Head of caudate nucleus (tissue), 42 donors: ENCODE data around the gene CH25H.
"Not testable (repeated sequence)": the region's sequence is repeated elsewhere in the genome, so short reads cannot be mapped to it uniquely, and the experiment has no call there.

Experiments used
- DNase-seq, 42 donors: peaks; one replicate each; pipeline versions ENCODE4 v3.0.0 to v3.0.0-alpha.2; 2020 to 2021; ENCODE audit warnings: mixed read lengths in 7 of 42
- intact Hi-C: fragments of 100-400 bp; cut with DNase I; formaldehyde crosslinking; loops from one replicate; pipeline ENCODE4 v1.15.0; 2022

The CH25H gene

DNA sequence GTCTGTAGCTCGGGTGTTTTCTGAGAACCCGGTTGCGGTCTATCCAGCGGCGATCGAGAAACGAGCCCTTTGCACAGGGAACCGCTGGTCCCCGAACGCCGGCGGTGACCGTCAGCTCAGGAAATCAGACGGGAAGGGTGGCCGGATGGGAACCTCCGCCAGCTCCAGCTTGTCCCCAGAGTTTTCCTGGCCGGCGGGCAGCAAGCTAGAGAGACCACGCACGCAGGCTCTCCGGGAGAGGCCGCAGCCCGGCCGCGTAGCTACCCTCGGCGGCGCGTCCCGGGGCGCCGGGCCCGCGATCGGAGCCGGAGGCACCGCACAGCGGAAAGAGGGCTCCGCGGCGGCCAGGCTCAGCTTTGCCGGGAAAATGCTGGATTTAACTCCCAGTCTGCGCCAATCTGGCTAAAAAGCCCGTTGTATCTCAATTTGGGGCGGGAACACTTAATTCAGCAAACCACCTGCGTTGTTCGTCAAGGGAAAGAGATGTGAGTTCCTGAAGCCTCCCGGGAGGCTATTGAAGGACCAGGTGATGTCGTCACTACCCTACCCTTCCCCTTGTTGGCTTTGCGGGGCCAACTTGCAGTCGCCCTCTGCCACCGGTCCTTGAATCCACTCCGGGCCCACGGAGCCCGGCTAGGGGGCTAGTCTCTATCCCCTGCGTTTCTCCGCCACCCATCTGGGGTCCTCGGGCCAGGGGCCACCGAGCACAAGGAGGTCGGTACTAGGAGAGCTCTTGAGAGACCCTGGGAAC is 859 bp upstream of the CH25H start:
- DNase-seq: peak in 31 of 42 donors; percentile 8 to 70 (median 38)
- intact Hi-C loops: no loop called here

DNA sequence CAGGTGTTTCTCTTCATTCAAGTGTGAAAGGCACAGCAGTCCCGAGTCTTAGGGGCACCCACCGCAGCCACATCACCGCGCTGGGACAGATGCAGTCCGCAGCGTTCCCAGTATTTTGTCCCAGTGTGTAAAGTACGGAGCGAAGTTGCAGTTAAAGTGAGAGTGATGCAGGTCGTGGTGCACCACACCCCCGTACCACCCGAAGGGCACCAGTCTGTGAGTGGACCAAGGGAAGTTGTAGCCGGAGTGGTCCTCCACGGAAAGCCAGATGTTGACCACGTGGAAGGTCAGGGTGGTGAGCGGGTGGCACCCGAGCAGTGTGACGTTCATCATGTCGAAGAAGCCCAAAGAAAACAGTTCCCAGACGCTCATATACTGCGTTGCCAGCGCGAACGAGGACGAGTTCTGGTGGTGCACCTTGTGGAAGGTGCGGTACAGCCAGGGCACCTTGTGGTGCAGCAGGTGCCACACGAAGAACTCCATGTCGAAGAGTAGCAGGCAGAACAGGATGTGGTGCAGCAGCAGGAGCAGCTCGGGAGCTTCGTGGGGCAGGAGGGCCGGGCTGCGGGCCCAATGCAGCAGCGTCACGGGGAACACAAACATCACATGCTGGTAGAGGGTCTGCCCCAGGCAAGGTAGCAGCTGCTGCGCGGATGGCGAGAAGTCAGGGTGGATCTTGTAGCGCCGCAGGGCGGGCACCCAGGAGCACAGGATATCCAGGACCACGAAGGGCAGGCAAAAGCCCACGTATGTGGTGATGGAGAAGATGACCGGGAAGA is 526 bp downstream of the CH25H start:
- peak in 30 of 42 donors; percentile 6 to 64 (median 32) for DNase-seq
- intact Hi-C loops: no loop called here

DNA sequence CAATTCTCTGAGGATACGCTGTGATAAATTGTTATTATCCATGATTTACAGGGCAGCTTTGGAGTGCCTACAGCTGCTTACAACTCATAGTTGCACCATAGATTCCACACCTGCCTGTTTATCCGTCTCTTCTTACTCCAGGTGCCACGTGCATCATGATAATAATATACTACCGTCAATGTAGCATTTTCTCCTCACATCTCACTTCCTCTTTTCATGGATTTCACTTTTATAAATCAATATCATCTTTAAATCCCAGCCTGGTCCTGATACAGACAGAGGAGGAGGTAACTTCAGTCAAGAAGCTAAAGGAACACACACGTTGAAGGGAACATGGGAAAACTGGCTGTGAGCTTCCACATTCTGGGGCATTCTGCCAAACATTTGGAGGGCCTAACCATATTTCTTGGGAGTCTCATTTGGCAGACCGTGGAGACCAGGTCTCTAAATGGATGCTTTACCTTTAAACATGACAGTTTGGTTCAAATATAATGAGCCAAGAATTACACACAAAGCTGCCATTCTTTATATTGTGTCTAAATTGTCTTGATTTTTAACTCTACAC is 2.4 kb downstream of the CH25H start:
- intact Hi-C loops: no loop called here
- DNase-seq: no peak

DNA sequence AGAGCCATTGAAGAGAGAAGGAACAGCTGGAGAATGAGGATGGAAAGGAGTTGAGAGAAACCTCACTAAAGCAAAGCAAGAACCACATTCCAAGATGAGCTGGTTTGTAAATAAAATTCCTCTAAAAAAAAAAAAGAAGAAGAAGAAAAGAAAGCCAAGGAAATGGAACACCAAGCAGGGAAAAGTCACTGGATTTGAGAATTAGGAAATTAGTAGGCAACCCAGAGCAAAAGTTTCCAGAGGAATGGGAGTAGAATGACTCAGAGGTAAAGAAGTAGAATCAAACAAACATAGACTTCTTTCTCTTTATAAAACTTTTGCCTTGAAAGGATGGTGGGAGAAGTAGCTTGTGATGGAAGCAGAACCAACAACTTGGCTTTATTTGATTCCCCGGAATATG is 3.9 kb downstream of the CH25H start:
- intact Hi-C loops: no loop called here
- no peak for DNase-seq

DNA sequence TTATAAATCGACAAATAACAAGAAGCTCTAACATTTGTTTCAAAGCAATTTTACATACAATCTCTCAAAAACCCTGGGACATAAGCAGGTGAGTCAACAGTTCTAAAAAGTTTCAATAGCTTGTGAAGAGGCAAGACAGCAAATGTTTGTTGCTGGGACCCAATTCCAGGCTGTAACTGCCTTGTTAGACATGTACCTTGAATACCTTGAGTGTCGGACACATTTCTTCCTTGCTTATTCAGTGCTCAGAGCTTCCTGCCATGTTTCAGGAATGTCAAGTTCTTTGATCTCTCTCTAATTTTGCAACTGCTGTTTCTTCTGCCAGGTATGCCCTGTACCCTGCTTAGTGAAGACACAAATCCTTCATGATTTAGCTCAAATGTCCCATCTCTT is 5.1 kb downstream of the CH25H start:
- intact Hi-C loops: no loop called here
- DNase-seq: no peak

DNA sequence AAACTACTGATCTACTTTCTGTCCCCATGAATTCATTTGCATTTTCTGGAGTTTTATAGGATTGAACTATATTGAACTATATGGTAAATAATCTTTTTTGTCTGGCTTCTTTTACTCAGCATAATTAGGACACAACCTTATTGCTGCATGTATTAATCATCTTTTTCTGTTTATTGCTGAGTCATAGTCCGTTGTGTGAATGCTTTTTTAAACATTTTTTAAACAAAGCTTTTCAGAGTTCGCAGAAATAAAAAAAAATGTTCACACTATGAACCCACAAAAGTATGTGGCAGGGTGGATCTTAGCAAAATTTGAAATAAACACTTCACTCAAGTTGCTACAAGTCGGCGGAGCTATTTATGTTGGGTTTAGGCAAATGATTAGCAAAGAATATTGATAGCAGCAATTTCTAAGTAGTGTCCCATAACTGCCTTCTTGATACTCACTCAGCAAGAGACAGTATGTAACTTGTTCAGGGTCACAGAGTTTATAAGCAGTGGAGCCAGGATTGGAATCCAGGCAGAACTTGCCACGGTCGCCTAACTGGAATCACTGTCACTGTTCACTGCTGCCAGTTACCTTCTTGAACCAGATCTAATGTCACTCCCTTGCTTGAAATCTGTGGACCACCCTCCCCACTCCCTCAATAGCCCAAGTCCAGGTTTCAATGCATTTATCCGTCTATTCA is 5.6 kb downstream of the CH25H start:
- intact Hi-C loops: no loop called here
- DNase-seq: no peak

DNA sequence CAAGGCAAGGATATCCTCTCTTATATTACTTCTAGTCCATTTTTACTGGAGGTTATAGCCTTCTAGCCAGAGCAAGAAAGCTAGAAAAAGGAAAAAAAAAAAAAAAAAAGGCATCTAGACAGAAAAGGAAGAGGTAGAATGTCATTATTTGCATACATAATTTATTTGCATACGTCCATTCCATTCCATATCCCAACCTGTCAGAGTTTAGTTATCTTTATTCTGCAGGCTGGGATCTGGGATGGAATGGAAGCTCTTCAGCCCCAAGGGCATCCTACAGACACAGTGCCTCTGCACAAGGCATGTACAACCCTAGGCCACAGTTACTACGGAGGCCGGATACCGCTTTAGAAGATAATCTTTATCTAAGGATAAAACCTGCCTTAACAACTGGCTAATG is 9.6 kb downstream of the CH25H start:
- no peak for DNase-seq
- intact Hi-C loops: no loop called here

DNA sequence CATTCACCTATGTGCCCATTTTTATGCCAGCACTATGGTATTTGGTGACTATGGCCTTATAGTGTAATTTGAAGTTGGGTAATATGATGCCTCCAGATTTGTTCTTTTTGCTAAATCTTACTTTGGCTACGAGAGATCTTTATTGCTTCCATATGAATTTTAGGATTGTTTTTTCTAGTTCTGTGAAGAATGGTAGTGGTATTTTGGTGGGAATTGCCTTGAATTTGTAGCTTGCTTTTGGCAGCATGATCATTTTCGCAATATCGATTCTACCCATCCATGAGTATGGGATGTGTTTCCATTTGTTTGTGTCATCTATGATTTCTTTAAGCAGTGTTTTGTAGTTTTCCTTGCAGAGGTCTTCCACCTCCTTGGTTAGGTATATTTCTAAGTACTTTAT is 15.8 kb downstream of the CH25H start:
- DNase-seq, intact Hi-C loops: not testable (repeated sequence)

DNA sequence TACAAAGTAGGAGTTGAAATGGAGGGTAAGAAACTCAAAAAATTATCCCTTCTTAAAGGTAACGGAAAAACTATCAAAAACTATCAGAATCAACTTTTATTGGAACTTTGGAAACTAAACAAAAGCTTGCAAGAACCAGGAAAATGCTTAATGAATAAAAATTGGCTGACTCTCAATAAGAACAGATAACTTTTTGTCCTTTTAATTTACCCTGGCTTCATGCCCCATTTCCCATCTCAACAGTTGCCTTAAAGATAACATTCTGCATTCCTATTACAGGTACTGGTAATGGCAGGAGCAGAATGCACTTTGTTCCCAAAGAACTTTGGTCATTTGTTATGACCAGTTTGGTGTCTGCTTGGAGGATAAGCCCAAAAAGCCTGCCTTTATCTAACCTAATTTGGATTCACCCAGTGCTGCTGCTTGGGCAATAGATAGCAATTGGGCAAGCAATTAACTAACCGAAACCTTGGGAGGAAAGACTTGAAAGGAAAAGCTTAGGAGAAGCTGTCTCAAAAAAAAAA is 17.8 kb downstream of the CH25H start:
- intact Hi-C loops: no loop called here
- DNase-seq: no peak

DNA sequence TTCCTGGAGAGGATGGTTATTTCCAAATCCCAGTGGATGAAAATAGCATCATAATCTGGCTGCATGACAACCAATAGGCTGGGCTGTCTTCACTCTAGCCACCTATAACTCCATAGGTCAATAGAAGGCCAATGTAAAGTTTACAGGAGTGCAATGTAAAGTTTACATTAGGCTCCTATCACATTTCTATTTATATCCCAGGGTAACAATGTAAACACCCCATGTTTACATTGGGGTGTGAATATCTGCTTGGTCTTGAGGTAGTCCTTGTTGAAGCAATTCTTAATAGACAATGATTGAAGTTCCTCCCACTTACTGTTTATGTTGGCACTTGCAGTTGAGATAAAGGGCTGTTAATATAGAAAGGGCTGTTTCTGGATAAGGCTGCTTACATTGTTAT is 21.5 kb downstream of the CH25H start:
- DNase-seq: no peak
- intact Hi-C loops: no loop called here

DNA sequence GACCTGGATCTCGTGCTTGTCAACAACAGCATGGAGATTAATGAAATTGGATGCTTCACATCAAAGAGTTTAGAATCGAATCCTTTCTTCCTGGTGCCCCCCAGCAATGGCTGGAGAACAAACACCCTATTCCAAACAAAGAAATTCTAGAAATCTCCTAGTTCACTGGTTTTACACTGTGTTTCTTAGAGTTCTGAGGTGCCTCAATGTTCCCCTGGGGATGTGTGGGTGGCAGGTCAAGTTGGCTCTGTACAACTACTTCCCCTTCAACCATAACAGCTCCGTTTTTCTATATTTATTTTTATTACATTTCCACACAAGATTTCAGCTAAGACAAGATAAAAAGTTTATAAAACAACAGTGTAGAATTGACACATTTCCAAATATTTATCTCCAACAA is 22.5 kb downstream of the CH25H start:
- intact Hi-C loops: no loop called here
- no peak for DNase-seq

DNA sequence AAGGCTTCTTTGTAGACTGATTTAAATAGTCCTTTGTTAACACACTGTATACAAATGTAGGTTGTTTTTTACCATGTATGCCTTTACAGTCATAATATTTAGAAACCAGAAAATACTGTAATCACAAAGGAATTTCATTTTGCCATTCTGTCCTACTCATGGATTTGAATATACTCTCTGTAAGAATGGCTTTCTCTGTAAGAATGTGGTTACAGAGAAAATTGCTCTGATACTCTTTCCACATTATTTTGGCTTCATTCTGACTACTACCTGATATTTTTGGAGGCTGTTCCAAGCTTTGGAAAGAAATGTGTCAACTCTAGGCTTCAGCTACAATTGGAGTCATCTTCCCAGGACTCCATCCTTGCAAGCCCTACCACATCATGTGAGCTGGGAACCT is 23.5 kb downstream of the CH25H start:
- DNase-seq: no peak
- intact Hi-C loops: no loop called here

DNA sequence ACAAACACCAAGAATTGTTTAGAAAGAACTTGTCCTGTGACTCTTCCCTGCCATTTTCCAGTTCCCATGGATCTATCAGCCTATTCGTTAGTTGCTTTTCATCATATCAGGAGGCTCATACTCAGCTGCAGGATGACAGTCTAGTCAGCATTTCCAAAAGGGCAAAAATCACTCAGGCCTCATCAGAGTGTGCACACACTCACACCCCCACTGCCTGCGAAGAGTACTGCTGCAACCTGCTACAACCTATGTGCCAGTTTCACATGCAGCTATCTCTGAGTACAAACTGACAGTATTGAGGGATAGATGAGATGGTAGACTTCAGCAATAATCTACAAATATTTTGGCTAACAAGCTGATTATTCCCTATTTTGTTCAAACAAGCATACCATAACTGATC is 24.2 kb downstream of the CH25H start:
- no peak for DNase-seq

DNA sequence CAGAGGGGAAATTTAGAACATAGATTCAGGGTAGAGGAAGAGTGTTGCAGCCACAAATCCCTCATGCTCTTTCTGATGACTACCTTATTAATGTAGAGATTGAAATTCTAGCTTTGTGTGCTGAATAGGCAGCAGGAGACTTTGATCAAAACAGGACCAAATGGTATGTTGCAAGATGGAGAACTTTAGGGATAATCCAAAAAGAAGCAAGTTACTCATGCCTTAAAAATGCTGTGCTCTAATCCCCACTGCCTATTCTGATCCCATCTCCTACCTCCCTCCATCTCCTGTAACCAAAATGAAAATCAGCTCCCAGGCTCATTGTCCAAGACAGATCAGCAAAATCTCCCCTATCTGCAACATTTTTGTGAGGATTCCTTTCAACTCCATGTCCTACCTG is 31.3 kb downstream of the CH25H start:
- intact Hi-C loops: no loop called here
- DNase-seq: no peak

More for the DNA sequence above, 24.2 kb downstream of the CH25H start:
- intact Hi-C loops: no loop called here

DNA sequence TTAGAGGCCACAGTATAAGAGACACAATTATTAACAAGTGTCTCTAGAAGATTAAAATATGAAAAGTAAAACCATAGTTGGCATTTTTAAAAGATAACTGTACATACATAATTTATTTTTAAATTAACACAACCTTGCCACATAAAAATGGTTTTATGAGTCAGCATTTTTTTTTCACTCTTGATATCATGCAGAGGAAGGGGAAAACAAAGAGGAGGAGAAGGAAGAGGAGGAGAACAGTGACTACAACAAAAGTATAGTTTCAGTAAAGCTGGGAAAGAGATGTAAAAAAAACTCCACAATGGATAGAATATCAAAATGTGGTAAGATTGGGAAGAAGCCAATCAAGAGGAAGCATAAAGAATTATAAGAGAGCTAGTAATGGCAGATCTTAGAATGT is 34.0 kb downstream of the CH25H start:
- no peak for DNase-seq
- intact Hi-C loops: no loop called here

DNA sequence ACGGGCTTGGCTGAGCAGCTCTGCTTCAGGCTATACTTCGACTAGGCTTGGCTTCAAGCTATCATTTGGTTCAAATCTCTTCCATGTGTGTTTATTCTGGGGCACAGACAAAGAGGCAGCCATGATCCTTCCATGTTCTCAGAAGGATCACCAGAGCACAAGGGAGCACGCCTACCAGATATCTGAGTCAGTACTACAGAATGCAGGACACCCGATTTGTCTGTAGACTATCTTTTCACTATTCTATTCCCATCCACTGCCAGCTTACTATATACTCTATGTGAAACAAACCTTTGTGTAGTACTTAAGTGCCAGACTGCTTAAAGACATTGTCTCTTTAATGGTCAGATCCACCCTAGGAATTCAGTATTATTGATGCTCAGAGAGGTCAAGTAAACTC is 35.1 kb downstream of the CH25H start:
- DNase-seq: no peak
- intact Hi-C loops: no loop called here

DNA sequence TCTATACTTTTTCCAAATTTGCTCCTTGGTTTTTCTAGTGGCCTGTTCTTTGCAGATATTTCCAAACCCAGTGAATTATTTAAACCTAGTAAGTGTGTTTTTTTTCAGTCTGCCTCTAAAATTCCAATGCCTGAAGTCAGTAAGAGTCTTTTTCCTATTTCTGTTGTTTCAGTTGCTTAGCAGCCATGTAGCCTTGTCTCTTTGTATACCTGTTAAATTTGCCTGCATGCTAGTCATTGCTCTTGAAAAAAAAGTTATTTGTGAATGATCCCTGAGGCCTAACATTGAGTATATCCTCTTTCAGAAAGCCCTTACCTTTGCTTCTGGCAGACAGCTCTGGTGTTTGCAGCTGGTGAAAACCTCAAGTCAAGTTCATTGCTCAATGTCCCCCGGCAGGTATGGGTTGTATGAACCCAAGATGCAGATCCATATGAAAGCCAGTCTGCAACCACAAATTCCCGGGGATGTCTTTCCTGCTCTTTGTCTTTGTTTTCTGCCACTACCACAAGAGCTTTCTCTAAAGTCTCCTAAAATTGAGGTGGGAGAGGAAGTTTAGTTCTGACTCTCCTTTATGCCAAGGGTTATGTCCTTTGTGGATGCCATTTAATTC is 35.7 kb downstream of the CH25H start:
- DNase-seq: no peak
- intact Hi-C loops: no loop called here

DNA sequence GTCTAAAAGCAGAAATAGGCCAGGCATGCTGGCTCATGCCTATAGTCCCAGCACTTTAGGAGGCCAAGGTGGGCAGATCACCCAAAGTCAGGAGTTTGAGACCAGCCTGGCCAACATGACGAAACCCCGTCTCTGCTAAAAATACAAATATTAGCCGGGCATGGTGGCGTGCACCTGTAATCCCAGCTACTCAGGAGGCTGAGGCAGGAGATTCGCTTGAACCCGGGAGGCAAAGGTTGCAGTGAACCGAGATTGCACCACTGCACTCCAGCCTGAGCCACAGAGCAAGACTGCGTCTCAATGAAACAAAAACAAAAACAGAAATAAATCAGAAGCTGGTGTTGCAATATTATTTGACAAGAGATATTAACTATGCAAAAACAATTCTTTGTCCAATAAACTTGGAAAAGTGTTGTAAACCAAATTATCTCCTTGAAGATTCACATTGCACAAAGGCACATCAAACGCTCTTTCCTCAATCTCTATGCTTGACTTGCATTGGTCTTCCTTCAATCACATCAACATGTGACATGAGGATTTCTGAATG is 38.7 kb downstream of the CH25H start:
- intact Hi-C loops, DNase-seq: not testable (repeated sequence)

DNA sequence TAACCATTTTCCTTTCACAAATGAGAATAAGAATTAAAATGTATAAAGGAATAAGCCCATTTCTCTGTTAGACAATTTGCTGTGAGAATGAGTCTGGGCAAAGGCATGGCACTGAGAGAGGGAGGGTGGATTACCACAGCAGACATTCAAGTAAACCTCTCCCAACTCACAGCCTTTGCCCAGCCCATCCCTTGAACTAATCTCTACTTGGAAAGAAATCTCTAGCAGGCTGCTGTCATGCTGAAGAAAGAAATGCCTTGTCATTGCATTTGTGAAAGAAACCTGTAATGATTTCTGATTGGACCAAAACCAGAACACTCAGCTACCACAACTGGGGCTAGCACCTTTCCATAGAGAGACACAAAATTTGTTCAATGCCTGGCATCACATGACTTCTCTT is 39.2 kb downstream of the CH25H start:
- intact Hi-C loops: no loop called here
- DNase-seq: no peak
